Measurements from ENCODE around the gene MRFAP1.

The MRFAP1 gene

DNA sequence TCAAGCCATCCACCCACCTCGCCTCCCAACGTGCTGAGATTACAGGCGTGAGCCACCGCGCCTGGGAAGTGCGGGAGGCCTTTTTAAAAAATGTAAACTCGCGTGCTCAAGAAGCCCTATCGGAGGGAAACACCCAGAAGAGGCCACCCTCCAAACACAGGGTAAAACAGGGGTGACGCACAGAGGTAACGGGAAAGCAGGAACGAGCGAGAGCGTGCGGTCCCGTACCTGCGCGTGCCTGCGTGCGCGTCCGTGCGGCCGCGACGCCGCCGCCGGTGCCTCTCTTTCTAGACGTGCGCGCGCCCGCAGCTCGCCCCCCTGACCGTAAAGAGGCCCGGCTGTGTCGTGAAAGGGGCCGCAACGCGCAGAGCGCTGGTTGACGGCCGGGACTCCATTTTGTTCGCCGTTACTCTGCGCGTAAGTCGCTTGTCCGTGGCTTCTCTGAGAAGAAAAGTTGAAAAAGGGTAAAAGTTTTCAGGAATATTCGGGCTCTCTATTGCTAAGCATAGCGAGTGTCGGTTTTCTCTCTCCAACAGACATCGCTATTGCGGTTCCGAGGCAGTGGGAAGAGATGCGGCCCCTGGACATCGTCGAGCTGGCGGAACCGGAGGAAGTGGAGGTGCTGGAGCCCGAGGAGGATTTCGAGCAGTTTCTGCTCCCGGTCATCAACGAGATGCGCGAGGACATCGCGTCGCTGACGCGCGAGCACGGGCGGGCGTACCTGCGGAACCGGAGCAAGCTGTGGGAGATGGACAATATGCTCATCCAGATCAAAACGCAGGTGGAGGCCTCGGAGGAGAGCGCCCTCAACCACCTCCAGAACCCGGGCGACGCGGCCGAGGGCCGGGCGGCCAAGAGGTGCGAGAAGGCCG lies at the start of gene MRFAP1:
TSS of gene MRFAP1 (plus strand) at position 394 of the 872 bp plus-strand sequence. CDS start at position 572, 178 bp downstream.
- Mint-ChIP-seq H3K27me3 (no peaks in the 10 kb centered on the region), H3K36me3 (ENCODE audit: low read depth) (peaks cover 39% of the 10 kb centered on the region), H3K4me3 (peak within 1 kb of the TSS; percentile 98), H3K4me1 (ENCODE audit: low read depth) (peaks cover 36% of the 10 kb centered on the region), H3K9me3 (peaks cover under 1% of the 10 kb centered on the region), H3K27ac (peak within 1 kb of the TSS; percentile 97)
- intact Hi-C loops (cut with micrococcal nuclease), result loop anchor here (1.0 kb wide), 2 partner anchors 34 to 69 kb away; partner anchors contain the start of gene MRFAP1L1

DNA sequence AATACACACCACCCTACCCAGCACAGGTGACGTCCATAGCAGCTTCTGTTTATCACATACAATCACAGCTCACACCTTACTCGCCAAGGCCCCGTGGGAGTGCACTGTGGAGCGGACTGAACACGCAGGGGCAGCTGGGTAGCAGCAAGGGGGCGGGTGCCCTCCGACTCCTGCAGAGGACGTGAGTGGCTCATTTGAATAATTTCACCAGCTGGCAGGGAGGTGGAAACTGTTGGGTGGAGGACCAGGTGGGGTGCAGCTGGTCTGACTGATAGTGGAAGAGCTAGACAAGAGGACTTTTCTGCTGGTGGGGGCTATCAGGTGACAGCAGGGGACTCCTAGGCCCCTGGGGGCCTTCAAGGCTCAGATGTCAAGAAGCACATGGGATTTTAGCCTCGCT lies 49.2 kb upstream of the MRFAP1 start:
- Mint-ChIP-seq H3K27me3 (no peaks in the 10 kb centered on the region), H3K9me3 (no peaks in the 10 kb centered on the region), H3K36me3 (ENCODE audit: low read depth) (peaks cover 98% of the 10 kb centered on the region), H3K4me1 (ENCODE audit: low read depth) (no peaks in the 10 kb centered on the region), H3K27ac (no peak overlapping the region), H3K4me3 (no peak overlapping the region)
- intact Hi-C loops (cut with micrococcal nuclease), result no loop called here

DNA sequence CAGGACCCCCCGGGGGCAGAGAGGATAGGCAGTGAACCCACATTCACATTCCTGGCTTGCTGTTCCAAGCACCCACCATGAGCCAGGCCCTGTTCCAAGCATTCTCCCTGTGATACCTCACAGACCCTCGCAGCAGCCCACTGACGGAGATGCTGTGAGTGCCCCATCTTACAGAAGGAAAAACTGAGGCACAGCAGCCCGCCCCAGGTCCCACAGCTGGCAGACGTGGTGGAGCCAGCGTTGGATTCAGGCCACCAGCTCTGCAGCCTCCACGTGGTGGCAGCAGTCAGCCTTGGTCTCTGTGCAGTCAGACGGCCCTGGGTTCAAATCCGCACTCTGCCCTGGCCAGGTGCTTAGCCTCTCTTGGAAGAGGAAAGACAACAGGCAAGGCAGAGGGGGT lies 48.7 kb upstream of the MRFAP1 start:
- intact Hi-C loops (cut with micrococcal nuclease), result no loop called here

DNA sequence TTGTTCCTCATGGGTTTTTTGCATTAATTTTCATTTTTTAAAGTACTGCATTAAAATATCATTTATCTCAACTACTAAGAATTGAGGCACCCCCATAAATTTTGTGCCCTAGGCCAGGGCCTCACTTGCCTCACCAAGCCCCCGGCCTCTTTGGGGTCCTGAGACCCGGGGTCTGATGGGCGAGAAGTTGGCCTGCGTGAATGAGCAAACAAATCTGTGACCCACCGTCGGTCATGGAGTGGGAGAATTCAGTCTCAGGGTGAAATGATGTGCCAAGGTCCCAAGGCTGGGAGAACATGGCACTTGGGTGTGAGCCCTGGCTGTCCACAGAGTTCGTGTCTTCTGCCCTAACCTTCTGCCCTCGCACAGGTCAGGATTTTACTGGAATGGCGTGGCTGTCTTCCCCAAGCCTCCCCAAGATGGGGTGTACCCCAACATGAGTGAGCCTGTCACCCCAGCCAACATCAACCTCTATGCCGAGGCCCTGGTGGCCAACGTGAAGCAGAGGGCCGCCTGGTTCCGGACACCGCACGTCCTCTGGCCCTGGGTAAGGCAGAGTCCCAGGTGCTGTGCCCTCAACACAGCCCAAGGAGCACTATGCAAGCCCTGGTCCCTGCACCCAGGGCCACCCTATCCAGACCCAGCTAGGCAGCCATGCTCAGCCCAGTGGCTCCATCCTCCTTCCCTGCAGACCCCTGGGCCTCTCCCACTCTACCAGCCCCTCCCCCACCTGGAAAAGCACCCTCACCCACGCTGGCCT lies 47.5 kb upstream of the MRFAP1 start:
- Mint-ChIP-seq H3K4me3 (no peak overlapping the region), H3K27ac (no peak overlapping the region)
- intact Hi-C loops (cut with micrococcal nuclease), result no loop called here

More for the DNA sequence above, 48.7 kb upstream of the MRFAP1 start:
- Mint-ChIP-seq H3K36me3 (ENCODE audit: low read depth) (peaks cover 98% of the 10 kb centered on the region), H3K4me3 (no peak overlapping the region), H3K9me3 (no peaks in the 10 kb centered on the region), H3K27ac (no peak overlapping the region), H3K4me1 (ENCODE audit: low read depth) (no peaks in the 10 kb centered on the region), H3K27me3 (no peaks in the 10 kb centered on the region)

DNA sequence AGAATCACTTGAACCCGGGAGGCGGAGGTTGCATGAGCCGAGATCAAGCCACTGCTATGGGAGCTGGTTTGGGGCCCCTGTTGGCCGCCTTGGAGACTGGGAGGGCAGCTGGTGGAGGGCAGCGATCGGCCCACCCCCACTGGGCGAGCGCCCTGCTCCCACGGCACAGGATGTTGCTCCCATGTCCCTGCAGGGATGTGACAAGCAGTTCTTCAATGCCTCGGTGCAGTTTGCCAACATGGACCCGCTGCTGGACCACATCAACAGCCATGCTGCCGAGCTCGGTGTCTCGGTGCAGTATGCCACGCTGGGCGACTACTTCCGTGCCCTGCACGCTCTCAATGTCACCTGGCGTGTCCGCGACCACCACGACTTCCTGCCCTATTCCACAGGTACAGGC lies 46.1 kb upstream of the MRFAP1 start:
- Mint-ChIP-seq H3K36me3 (ENCODE audit: low read depth) (peaks cover 98% of the 10 kb centered on the region), H3K4me1 (ENCODE audit: low read depth) (no peaks in the 10 kb centered on the region), H3K9me3 (no peaks in the 10 kb centered on the region), H3K4me3 (no peak overlapping the region), H3K27me3 (no peaks in the 10 kb centered on the region), H3K27ac (no peak overlapping the region)
- intact Hi-C loops (cut with micrococcal nuclease), result no loop called here

More for the DNA sequence above, 47.5 kb upstream of the MRFAP1 start:
- H3K4me1 Mint-ChIP-seq (ENCODE audit: low read depth), result no peaks in the 10 kb centered on the region
- H3K9me3 Mint-ChIP-seq, result no peaks in the 10 kb centered on the region
- H3K27me3 Mint-ChIP-seq, result no peaks in the 10 kb centered on the region
- H3K36me3 Mint-ChIP-seq (ENCODE audit: low read depth), result peaks cover 98% of the 10 kb centered on the region

DNA sequence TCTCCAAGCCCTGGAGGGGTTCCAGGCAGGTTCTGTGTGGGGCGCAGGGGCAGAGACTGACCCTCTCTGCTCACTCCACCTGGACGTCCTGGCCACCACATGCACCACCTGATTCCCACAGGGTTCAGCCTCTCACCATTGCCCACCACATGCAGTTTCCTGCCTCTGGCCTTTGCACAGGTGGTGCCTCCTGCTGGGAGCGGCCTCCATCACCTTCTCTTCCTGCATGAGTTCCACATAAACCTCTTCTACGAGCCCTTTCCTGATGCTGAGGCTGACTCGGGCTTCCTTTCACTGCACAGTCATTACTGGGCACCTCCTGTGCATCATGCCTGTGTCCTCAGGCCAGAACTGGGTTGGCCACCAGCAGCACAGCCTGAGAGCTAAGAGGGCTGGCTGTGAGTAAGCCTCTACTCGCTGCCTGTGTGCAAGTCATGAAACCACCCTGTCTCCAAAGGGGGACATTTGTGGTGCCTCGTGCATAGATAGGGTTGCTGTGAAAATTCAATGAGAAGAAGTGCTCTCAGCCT lies 45.6 kb upstream of the MRFAP1 start:
- intact Hi-C loops (cut with micrococcal nuclease), result no loop called here
- Mint-ChIP-seq H3K27ac (no peak overlapping the region), H3K36me3 (ENCODE audit: low read depth) (peaks cover 98% of the 10 kb centered on the region), H3K27me3 (no peaks in the 10 kb centered on the region), H3K4me3 (no peak overlapping the region), H3K4me1 (ENCODE audit: low read depth) (no peaks in the 10 kb centered on the region), H3K9me3 (no peaks in the 10 kb centered on the region)

DNA sequence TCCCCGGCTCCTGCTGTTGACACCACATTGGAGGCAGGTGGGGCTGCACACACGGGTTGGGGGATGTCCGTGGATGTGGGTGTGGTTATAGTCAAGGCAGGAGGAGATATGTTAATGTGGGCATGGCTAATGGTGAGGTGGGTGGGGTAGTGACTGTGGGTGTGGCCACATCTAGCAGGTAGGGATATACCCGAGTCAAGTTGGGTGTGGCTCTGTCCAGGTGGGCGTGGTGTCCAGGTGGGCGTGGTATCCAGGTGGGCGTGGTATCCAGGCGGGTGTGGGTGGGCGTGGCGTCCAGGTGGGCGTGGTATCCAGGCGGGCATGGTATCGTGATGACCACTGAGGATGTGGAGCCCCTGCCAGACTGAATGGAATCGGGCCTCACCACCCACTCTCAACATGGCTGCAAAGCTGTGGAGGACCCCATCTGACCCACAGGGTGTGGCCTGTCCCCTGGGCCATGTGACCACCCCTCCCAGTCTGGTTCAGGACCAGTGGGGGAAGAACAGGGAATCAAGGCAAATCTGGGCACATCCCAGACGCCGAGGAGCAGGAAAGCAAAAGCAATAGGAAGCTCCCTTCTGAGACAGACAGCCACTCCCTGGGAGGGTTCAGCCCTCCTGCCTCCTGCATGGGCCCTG lies 44.5 kb upstream of the MRFAP1 start:
- peaks cover 98% of the 10 kb centered on the region for H3K36me3 Mint-ChIP-seq (ENCODE audit: low read depth)
- no peaks in the 10 kb centered on the region for H3K9me3 Mint-ChIP-seq
- intact Hi-C loops (cut with micrococcal nuclease), result no loop called here

DNA sequence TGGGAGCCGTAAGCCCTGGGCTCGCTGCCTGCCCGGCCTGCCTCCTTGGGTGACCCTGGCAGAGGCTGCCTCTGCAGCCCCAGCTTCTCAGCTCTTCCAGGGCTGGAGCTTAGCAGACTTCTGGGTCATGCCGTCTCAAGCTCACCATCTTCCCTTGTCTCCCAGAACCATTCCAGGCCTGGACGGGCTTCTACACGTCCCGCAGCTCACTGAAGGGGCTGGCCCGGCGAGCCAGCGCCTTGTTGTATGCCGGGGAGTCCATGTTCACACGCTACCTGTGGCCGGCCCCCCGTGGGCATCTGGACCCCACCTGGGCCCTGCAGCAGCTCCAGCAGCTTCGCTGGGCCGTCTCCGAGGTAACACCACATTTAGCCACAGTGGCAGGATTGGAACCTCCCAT lies 43.5 kb upstream of the MRFAP1 start:
- peaks cover 98% of the 10 kb centered on the region for H3K36me3 Mint-ChIP-seq (ENCODE audit: low read depth)
- H3K4me1 Mint-ChIP-seq (ENCODE audit: low read depth), result no peaks in the 10 kb centered on the region
- H3K27ac Mint-ChIP-seq, result no peak overlapping the region
- H3K27me3 Mint-ChIP-seq, result no peaks in the 10 kb centered on the region
- no peaks in the 10 kb centered on the region for H3K9me3 Mint-ChIP-seq
- intact Hi-C loops (cut with micrococcal nuclease), result no loop called here
- H3K4me3 Mint-ChIP-seq, result no peak overlapping the region

More for the DNA sequence above, 44.5 kb upstream of the MRFAP1 start:
- H3K27me3 Mint-ChIP-seq, result no peaks in the 10 kb centered on the region
- H3K4me1 Mint-ChIP-seq (ENCODE audit: low read depth), result no peaks in the 10 kb centered on the region
- no peak overlapping the region for H3K4me3 Mint-ChIP-seq
- no peak overlapping the region for H3K27ac Mint-ChIP-seq

DNA sequence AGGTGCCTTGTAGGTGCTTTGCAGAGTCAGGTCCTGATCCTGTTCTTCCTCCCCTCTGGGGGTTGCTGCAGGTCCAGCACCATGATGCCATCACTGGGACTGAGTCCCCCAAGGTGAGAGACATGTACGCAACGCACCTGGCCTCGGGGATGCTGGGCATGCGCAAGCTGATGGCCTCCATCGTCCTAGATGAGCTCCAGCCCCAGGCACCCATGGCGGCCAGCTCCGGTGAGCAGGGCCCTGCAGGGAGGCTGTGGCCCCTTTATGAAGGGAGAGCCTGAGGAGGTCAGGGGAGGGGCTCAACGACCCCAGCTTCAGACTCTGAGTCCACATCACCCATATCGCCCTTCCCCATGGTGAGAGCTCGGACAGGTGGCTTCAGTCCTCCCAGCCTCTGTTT lies 42.4 kb upstream of the MRFAP1 start:
- H3K36me3 Mint-ChIP-seq (ENCODE audit: low read depth), result peaks cover 98% of the 10 kb centered on the region
- H3K9me3 Mint-ChIP-seq, result no peaks in the 10 kb centered on the region
- intact Hi-C loops (cut with micrococcal nuclease), result no loop called here
- no peaks in the 10 kb centered on the region for H3K4me1 Mint-ChIP-seq (ENCODE audit: low read depth)
- no peaks in the 10 kb centered on the region for H3K27me3 Mint-ChIP-seq
- H3K27ac Mint-ChIP-seq, result no peak overlapping the region
- H3K4me3 Mint-ChIP-seq, result no peak overlapping the region

DNA sequence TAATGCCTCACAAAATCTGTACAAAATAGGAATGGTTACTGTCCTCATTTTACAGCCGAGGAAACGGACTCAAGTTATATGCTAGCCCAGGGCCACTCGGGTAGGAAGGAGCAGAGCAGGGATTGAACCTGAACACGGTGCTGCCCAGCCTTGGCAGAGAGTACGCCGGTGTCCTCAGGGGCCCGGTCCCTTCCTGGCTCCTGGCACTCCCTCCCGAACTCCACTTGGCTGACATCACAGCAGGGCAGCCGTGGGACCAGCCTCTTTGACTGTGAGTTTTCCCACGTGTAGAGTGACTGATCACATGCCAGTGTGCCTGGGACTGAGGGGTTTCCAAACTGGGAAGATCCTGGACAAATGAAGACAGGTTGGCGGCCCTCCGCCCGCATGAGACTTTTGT lies 41.8 kb upstream of the MRFAP1 start:
- H3K9me3 Mint-ChIP-seq, result peaks cover 5% of the 10 kb centered on the region
- H3K4me3 Mint-ChIP-seq, result no peak overlapping the region
- peaks cover 98% of the 10 kb centered on the region for H3K36me3 Mint-ChIP-seq (ENCODE audit: low read depth)
- H3K27me3 Mint-ChIP-seq, result no peaks in the 10 kb centered on the region
- no peak overlapping the region for H3K27ac Mint-ChIP-seq
- intact Hi-C loops (cut with micrococcal nuclease), result no loop called here
- H3K4me1 Mint-ChIP-seq (ENCODE audit: low read depth), result no peaks in the 10 kb centered on the region

DNA sequence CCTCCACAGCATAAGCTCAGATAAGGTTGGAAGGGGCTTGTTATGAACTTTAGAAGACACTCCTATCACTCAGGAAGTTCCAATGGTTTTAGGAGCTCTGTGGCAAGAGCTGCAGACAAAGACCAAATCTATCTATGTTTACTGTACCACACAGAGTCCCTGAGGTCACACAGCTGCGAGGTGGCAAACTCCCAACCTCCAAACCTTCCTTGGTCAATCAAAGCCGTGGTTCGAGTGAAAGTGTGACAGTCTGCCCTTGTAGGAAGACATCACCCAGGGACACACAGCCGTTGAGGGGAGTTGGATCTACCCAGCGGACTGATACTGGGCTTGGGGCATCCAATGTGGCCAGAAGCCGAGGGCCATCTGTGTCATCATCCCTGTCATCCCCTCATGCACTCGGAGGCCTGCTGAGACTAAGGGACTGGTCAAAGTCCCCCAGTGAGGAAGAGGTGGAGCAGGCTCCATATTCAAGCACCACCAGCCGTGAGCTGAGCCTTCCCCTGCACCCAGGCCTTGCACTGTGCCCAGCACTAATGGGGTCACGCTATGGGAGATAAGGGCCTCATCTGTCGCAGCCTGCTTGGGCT lies 38.7 kb upstream of the MRFAP1 start:
- intact Hi-C loops (cut with micrococcal nuclease), result no loop called here
- Mint-ChIP-seq H3K4me1 (ENCODE audit: low read depth) (no peaks in the 10 kb centered on the region), H3K36me3 (ENCODE audit: low read depth) (peaks cover 100% of the 10 kb centered on the region), H3K27me3 (no peaks in the 10 kb centered on the region), H3K27ac (no peak overlapping the region), H3K9me3 (peaks cover 23% of the 10 kb centered on the region), H3K4me3 (no peak overlapping the region)

DNA sequence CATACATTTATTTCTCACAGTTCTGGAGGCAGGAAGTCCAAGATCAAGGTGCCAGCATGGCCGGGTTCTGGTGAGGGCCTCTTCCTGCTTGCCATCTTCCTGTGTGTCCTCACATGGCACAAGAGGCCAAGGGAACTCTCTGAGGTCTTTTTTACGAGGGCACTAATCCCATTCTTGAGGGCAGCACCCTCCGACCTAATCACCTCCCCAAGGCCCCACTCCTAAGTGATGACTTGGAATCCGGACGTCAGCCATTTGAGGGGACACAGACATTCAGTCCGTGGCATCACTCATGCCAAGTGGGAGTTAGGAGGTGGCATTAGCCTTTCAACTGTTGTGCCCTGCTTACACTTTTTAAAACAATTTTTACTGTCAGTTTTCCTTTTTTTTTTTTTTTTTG lies 38.2 kb upstream of the MRFAP1 start:
- peaks cover 23% of the 10 kb centered on the region for H3K9me3 Mint-ChIP-seq
- no peaks in the 10 kb centered on the region for H3K27me3 Mint-ChIP-seq
- H3K27ac Mint-ChIP-seq, result no peak overlapping the region
- no peaks in the 10 kb centered on the region for H3K4me1 Mint-ChIP-seq (ENCODE audit: low read depth)
- no peak overlapping the region for H3K4me3 Mint-ChIP-seq
- H3K36me3 Mint-ChIP-seq (ENCODE audit: low read depth), result peaks cover 100% of the 10 kb centered on the region
- intact Hi-C loops (cut with micrococcal nuclease), result no loop called here

DNA sequence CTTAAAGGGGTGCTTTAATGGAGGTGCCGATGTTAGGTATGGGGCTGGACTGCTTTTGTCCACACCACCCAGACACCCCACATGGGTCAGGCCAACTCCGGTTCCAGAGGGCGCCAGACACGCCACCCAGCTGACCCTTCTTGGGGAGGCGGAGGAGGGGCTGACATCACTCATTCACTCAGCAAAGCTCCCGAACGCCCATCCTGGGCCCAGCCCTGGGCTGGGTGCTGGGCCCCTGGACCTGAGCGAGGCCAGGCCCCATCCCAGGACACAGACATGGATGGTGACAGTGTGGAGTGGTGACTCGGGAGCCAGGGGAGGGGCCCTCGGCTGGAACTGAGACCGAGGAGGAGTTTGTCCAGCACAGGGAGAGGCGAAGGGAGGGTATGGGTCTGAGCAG lies 37.4 kb upstream of the MRFAP1 start:
- Mint-ChIP-seq H3K27me3 (no peaks in the 10 kb centered on the region), H3K27ac (no peak overlapping the region), H3K9me3 (peaks cover 23% of the 10 kb centered on the region), H3K4me1 (ENCODE audit: low read depth) (no peaks in the 10 kb centered on the region), H3K4me3 (no peak overlapping the region), H3K36me3 (ENCODE audit: low read depth) (peaks cover 100% of the 10 kb centered on the region)
- intact Hi-C loops (cut with micrococcal nuclease), result no loop called here

Data from dendritic cell treated with granulocyte-macrophage colony-stimulating factor and Interleukin-4, amounts not matched to agents 40 ng/mL and 50 ng/mL, for 4 days (primary cell).